Right lobe of liver (tissue), 4 donors: Measurements from ENCODE around the gene EVA1C.

Source experiments
- POLR2A ChIP-seq: fragments of 450-650 bp; IDR thresholded peaks from one replicate; pipeline ENCODE4 v1.6.1; 2017; ENCODE audit warnings: antibody characterized with exemption, mild to moderate bottlenecking
- TF ChIP-seq, protein P1 (sequence below), 4 donors: fragments of 200-600 bp in 3 of 4; fragments of 450-650 bp in 1 of 4; IDR thresholded peaks; one replicate each; pipeline versions ENCODE4 v1.5.1 to v1.8.0; 2016 to 2022; ENCODE audit warnings: antibody characterized with exemption in 4 of 4, mild to moderate bottlenecking in 2 of 4
- donor health status: DM: no; HTN: no; CAD: no.
- donor health status: DM: no; HTN: no; CAD: no.
- donor health status: DM: no; HTN: yes; CAD: no.

DNA sequence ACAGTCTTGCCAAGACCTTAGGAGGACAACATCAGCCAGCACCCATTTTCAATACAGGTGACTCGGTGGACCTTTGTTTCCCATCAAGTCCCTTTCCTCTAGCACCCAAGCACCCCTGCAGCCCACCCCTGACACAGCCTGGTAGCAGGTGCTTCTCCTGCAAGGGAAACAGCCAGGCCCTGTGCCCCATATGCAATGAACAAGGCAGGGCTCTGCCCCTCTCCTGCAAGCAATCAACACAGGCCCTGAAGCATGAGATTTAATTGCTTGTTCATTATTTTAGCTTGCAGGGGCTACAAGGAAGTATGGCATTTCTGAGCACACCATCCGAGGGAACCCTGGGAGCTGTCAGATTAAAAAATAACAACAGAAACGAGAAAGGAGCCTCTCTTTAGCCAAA, 137.4 kb downstream of the EVA1C start:
- TF ChIP-seq, protein P1, sequence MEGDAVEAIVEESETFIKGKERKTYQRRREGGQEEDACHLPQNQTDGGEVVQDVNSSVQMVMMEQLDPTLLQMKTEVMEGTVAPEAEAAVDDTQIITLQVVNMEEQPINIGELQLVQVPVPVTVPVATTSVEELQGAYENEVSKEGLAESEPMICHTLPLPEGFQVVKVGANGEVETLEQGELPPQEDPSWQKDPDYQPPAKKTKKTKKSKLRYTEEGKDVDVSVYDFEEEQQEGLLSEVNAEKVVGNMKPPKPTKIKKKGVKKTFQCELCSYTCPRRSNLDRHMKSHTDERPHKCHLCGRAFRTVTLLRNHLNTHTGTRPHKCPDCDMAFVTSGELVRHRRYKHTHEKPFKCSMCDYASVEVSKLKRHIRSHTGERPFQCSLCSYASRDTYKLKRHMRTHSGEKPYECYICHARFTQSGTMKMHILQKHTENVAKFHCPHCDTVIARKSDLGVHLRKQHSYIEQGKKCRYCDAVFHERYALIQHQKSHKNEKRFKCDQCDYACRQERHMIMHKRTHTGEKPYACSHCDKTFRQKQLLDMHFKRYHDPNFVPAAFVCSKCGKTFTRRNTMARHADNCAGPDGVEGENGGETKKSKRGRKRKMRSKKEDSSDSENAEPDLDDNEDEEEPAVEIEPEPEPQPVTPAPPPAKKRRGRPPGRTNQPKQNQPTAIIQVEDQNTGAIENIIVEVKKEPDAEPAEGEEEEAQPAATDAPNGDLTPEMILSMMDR (IDR thresholded peaks at IDR 0.05): no peak
- no peak for TF ChIP-seq POLR2A
